ENCODE measurements around the gene TOP3A.

DNA sequence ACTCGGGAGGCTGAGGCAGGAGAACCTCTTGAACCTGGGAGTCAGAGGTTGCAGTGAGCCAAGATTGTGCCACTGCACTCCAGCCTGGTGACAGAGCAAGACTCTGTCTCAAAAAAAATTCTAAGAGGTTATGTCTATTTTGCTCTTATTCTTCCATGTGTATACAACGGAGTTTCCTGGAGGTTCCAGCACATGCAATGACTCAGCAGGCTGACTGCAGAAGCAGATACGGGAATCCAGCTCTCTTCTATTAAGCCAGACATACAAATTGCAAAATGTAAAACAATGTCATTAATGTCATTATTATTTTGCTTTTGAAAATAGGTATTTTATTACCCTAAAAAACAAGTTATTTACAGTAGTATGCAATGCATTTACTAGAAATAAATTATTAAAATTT lies 35.9 kb downstream of the TOP3A start:
- TF ChIP-seq POLR2A (IDR thresholded peaks at IDR 0.05), result no peak
- TF ChIP-seq, protein P1, sequence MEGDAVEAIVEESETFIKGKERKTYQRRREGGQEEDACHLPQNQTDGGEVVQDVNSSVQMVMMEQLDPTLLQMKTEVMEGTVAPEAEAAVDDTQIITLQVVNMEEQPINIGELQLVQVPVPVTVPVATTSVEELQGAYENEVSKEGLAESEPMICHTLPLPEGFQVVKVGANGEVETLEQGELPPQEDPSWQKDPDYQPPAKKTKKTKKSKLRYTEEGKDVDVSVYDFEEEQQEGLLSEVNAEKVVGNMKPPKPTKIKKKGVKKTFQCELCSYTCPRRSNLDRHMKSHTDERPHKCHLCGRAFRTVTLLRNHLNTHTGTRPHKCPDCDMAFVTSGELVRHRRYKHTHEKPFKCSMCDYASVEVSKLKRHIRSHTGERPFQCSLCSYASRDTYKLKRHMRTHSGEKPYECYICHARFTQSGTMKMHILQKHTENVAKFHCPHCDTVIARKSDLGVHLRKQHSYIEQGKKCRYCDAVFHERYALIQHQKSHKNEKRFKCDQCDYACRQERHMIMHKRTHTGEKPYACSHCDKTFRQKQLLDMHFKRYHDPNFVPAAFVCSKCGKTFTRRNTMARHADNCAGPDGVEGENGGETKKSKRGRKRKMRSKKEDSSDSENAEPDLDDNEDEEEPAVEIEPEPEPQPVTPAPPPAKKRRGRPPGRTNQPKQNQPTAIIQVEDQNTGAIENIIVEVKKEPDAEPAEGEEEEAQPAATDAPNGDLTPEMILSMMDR (IDR thresholded peaks at IDR 0.05), result no peak
